ENCODE measurements around the gene PANK2.
"Not testable (repeated sequence)": the region's sequence is repeated elsewhere in the genome, so short reads cannot be mapped to it uniquely, and the experiment has no call there.

Gene PANK2

DNA sequence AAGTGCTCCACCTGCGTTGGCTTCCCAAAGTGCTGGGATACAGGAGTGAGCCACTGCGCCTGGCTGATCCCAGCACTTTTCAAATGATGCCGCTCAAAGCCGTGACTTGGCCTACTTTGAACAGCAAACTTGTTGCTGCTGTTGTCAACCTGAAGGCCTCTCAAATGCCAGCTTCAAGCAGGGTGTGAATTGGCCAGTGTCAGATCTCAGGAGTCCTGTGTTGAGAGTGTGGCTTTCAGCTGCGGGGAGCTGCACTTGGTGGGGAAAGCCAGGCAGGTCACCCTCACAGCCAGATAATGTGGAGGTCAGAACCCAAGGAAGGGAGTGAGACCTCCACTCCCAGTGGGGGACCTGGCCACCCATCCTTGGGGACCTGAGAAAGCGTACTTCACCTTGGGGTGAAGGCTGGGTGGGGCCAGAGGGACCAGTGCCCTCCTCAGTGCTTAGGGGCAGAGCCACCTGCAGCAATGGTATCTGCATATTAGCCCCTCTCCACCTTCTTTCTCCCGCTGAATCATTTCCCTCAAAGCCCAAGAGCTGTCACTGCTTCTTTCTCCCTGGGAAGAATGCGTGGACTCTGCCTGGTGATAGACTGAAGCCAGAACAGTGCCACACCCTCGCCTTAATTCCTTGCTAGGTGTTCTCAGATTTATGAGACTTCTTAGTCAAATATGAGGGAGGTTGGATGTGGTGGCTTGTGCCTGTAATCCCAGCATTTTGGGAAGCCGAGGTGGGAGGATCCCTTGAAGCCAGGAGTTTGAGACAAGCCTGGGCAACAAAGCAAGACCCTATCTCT is 19.1 kb upstream of the PANK2 start:
- no peak for DNase-seq (ENCODE audit: low read depth in 3 of 3)

DNA sequence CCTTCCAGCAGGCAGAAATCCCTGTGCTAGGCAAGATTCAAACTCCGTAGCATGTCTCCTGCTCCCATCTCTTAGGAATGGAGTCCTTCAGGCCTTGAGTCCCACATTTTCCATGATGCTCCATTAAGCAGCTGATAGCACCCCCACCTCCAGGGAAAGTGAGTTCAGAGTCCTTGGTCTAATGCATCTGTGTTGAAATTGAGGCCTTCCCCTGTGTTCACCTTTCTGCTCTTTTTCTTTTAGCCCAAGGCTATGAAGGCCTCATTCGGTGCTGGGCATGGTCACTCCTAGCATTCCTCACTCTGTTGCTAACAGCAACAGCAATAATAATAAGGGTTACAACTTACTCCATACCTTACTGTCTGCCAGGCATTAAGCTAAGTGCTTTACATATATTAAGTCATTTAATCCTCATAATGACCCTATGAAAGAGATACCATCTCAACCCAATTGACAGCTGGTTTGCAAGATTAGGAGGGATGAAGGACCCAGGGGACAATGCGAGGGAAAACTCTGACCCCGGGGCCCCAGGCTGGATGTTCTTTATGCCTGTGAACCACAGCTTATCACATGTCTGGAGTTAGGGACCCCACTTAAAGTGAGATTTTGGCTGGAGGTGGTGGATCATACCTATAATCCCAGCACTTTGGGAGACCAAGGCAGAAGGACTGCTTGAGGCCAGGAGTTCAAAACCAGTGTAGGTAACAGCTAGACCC is 17.5 kb upstream of the PANK2 start:
- no peak for DNase-seq (ENCODE audit: low read depth in 3 of 3)

DNA sequence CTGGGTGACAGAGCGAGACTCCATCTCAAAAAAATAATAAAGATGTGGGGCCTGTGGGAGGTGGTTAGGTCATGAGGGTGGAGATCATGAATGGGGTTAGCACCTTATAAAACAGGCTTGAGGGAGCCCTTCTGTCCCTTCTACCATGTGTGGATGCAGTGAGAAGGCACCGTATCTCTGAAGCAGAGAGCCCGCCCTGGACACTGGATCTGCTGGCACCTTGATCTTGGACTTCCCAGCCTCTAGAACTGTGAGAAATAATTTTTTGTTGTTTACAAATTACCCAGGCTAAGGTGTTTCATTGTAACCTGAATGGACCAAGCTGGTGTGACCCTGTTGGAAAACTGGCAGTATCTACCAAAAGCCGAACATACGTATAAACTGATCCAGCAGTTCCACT is 15.7 kb upstream of the PANK2 start:
- DNase-seq (ENCODE audit: low read depth in 3 of 3): no peak

DNA sequence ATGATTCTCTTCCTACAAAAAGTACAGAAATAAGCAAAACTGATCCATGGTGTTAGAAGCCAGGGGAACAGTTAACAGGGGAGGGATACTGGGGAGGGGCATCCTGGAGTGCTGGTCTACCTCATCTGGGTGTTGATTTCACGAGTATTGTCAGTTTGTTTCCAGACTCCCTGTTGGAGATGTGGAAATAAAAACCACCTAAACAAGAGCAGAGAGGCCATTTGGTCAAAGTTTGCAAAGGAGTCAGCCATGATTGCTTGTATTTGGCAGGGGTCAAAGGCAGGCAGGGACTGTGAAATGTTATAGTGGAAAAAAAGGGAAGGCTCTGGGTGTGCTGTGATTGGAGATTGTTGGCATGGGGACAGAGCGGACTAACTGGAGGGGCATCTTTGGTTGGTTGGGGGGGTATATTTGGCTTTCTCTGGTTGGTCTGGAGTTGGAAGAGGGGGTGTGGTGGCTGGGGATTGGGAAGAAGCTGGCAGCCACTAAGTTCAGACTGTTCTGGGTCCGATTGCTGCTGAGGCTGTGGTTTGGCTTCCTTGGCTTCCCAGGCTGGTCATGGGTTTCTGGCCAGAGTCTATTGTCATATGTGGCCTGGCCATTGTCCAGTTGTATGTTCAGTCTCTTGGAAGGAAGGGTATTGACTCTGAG is 14.9 kb upstream of the PANK2 start:
- no peak for DNase-seq (ENCODE audit: low read depth in 3 of 3)

DNA sequence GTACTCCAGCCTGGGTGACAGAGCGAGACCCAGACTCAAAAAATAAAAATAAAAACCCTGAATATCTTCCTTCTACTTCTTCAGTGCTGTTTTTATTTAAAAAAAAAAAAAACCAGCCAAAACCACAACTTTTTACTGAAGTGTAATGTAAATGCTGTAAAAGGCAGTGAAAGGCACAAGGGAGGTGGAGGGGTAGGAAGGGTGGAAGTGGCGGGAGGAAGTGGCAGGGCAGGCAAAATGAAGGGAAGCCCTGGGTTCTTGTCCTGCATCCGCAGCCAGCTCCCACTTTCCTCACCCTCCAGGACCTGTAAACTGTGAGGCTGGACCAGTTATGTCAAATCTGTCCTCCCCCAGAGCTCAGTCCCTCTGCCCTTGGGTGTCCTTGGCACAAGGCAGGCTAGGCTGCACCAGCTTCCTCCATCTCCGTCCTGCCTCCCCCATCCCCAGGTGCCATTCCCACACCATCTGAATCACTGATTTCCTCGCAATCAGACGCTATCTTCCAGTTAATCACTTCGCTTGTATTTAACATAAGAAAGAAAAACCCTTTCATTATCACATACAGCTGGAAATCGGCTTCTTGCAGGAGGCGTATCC is 13.7 kb upstream of the PANK2 start:
- DNase-seq (ENCODE audit: low read depth in 3 of 3): no peak

GRCh38 chr20:3876000-3876399 is 13.2 kb upstream of the PANK2 start:
- DNase-seq (ENCODE audit: low read depth in 3 of 3): no peak

DNA sequence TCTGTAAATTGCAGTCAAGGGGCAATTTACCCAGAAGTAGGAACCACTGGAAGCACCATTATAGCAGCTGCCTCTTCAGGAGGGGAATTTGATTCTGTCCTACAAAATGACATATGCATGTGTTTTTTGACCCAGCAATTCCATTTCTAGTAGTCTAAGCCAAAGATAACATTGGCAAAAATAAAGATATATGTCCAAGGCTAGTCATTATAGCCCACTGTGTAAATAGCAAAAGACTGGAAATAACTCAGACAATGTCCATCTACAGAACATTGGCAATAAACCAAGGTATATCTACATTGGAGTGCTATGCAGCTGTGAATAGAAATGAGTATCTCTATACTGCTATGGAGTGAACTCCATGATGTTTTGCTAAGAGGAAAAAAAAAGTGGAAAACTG is 12.5 kb upstream of the PANK2 start:
- DNase-seq (ENCODE audit: low read depth in 3 of 3): no peak

DNA sequence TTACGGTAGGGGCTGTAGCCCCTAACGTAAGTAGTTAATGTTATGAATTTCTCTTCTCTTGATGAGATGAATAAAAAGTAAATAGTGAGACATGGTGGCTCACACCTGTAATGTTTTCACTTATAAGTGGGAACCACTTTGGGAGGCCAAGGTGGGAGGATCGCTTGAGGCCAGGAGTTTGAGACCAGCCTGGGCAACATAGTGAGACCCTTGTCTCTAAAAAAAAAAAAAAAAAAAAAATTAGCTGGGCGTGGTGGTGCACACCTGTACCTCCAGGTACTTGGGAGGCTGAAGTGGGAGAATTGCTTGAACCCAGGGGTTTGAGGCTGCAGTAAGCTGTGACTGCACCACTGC is 10.3 kb upstream of the PANK2 start:
- not testable (repeated sequence) for DNase-seq (ENCODE audit: low read depth in 3 of 3)

DNA sequence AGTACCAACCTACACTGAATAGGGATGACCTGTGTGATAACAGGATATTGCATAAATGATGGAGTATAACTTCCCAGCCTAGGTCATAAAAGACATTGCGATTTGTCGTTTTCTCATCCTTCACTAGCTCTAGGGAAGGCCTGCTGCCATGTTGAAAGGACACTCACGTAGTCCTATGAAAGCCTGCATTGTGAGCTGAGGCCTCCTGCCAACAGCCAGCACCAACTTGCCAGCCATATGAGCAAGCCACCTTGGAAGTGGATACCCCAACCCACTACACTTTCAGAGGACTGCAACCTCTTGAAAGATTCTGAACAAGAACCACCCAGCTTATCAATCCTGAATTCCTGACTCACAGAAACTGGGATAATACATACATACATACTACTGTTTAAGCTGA is 3.5 kb upstream of the PANK2 start:
- DNase-seq (ENCODE audit: low read depth in 3 of 3): no peak

GRCh38 chr20:3887876-3888620 is 1.1 kb upstream of the PANK2 start:
- DNase-seq (ENCODE audit: low read depth in 3 of 3): no peak

- DNase-seq (ENCODE audit: low read depth in 3 of 3): no peak
These were observed 556 bp downstream of the PANK2 start for GRCh38 chr20:3889489-3890397.

DNA sequence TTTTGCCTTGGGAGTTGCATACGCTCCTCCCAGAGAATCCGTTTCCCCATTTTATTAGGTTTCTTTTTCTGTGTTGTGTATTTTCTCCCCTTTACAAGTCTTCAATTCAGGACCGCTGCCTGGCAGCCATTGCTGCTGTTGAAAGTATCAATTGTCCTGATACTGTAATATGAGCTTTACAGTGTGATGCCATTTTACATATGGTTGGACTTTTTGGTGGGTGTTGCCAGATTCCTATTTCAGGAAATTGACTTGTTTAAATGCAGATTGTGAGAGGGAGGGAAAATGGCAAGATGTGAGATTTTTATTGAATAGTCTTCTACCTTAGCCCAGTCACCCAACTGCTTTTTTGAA is 1.2 kb downstream of the PANK2 start:
- no peak for DNase-seq (ENCODE audit: low read depth in 3 of 3)

- no peak for DNase-seq (ENCODE audit: low read depth in 3 of 3)
These were observed 2.1 kb downstream of the PANK2 start for GRCh38 chr20:3890999-3891929.

GRCh38 chr20:3894796-3895195 is 5.6 kb downstream of the PANK2 start:
- DNase-seq (ENCODE audit: low read depth in 3 of 3): no peak

GRCh38 chr20:3896302-3896701 is 7.1 kb downstream of the PANK2 start:
- DNase-seq (ENCODE audit: low read depth in 3 of 3): no peak

GRCh38 chr20:3896853-3897583 is 7.8 kb downstream of the PANK2 start:
- no peak for DNase-seq (ENCODE audit: low read depth in 3 of 3)

- DNase-seq (ENCODE audit: low read depth in 3 of 3): not testable (repeated sequence)
These were observed 9.0 kb downstream of the PANK2 start for GRCh38 chr20:3898181-3898580.

DNA sequence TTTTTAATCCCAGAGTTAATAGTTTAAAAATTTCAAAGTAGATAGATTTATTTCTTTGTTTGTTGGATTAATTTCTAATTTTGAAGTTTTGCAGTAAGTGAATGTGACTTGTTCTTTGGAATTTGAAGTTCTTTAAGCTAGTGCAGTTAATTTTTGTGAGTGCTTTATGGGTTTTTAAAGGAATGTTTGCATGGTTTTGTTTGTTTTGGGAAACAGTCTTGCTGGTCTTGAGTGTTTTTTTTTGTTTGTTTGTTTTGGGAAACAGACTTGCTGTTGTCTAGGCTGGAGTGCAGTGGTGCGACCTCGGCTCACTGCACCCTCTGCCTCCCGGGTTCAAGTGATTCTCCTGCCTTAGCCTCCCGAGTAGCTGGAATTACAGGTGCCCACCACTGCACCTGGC is 9.5 kb downstream of the PANK2 start:
- no peak for DNase-seq (ENCODE audit: low read depth in 3 of 3)

DNA sequence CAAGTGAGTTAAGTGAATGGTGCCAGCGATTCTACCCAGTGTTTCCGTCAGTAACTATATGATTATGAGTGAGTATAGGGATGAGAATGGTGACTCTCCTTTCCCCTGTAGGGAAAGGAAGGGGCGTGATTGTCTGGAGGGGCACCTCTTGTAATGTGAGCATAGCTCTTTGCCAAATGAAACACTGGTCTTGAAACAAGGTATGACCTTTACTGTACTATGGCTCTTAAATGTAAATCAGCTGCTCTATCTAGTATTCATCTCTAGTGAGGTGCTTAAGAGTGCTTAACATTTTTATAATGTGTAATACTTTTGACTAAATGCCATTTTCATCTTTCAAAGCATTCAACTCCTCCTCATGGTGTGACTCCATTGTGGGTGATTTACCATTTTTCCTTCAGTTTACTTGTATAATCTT is 11.0 kb downstream of the PANK2 start:
- DNase-seq (ENCODE audit: low read depth in 3 of 3): no peak
